Ecto neural progenitor cell (in vitro differentiated cells): ENCODE data around the gene CHST3.
A peak's percentile ranks its signal among the peaks of the same experiment; 100 is the strongest.
"Not testable (repeated sequence)": the region's sequence is repeated elsewhere in the genome, so short reads cannot be mapped to it uniquely, and the experiment has no call there.

Experiments
- DNase-seq: peaks from one replicate; pipeline ENCODE4 v3.0.0-alpha.2; 2018; ENCODE audit warnings: low spot score

CHST3 gene

GRCh38 chr10:72032409-72033162 is 68.4 kb downstream of the CHST3 start:
- not testable (repeated sequence) for DNase-seq

GRCh38 chr10:72034040-72034499 is 69.9 kb downstream of the CHST3 start:
- no peak for DNase-seq

DNA sequence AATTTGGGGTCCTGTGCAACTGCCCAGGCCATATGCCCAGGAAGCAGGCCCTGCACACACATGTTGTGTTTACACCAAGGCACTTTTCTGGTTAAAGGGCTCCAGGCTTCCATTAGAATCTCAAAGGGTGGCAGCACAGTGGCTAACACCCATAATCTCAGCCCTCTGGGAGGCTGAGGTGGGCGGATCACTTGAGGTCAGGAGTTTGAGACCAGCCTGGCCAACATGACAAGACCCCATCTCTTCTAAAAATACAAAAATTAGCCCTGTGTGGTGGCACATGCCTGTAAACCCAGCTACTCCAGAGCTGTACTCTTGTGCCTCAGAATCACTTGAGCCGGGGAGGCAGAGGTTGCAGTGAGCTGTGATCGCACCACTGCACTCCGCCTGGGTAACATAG is 70.6 kb downstream of the CHST3 start:
- no peak for DNase-seq

- no peak for DNase-seq
Measured at GRCh38 chr10:72035252-72035887, 71.2 kb downstream of the CHST3 start.

- DNase-seq, result no peak
Measured at GRCh38 chr10:72037266-72037665, 73.1 kb downstream of the CHST3 start.

DNA sequence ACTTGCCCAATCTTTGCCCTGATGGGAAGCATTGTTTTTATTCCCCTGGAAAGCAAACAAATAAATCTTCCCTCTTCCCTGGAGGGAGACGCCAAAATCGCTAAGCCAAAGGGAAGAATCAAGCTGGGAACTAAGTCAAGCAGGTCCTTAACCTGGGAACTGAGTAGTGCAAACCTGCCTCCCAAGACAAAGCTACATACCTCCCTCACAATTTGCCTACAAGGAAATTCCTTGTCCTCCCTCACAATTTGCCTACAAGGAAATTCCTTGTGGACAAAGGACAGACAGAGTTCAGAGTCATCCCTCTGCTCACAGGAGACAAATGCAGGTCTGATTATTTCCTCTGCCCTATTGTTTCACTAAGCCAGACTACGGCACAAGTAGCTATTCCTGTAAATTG is 73.6 kb downstream of the CHST3 start:
- DNase-seq, result no peak

DNA sequence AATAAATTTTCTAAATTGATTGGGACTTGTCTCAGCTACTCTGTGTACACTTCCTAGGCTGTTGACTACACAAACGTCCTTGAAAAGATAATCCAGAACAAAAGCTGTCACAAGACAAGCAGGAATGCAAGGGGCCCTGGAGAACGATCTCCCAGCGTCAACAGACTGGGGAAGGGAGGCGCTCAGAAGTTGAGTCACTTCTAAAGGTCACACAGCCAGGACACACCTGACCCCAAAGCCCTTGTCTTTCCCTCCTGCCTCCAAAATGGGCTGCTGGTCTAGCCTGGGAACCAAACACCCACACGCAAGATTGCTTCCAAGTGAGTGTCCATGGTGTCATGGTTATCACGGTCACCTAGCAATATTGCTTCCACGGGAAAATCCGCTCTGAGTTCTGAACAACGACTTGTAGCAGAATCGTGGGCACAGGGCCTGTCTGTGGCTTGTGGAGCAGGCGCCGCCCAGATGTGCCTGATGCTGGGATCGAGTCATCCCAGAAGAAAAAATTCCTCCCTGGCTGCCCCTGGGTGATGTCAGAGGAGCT is 74.3 kb downstream of the CHST3 start:
- no peak for DNase-seq

DNA sequence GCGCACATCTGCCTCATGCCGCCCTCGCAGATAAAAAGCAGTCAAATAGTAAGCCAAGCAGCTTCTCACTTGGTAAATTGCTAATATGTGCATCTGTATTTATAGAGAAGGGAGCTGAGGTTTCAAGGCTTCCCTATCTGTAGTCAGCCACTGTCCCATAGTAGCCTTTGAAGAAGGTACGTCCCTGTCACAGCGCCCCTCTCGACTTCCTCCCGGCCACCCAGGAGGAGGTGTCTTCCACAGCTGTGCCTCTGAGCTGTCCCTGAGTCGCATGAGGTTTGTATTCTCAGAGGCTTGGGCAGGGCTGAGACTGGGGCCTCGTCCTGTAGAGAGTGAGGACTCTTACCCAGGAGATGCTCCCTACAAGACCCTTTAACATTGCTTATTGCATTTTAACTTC is 75.2 kb downstream of the CHST3 start:
- no peak for DNase-seq

GRCh38 chr10:72041491-72041890 is 77.3 kb downstream of the CHST3 start:
- DNase-seq, result no peak

GRCh38 chr10:72043016-72043834 is 79.0 kb downstream of the CHST3 start:
- no peak for DNase-seq

GRCh38 chr10:72044417-72045041 is 80.3 kb downstream of the CHST3 start:
- DNase-seq, result no peak

GRCh38 chr10:72045586-72045985 is 81.4 kb downstream of the CHST3 start:
- DNase-seq, result no peak

DNA sequence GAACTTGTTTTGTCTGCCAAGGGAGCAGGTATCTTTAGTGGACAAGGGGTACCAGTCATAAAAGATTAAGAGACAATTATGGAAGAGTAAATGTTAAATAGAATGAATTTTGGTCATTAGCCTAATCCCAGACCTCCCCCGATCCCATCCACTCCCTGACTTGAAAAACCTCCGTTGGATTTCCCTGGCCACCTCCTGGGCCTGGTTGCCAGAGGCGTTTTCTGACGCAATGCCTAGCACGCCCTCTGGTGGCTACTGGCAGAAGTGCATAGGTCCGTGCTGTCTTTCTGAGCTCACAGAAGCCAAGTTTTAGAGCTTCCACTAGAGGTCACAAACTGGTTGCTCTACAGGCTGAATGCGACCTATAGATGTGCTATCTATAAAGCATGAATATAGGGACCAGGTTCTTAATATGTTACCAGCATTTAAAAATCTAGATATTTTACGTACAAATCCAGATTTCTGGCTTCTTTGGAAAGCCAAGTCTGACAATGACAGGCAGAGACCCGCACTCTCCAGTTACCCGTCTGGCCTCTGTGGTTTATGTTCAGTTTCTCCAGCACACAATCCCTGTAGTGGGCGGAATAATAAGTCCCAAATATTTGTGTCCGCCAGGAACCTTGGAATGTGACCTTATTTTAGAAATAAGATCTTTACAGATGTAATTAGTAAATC is 84.4 kb downstream of the CHST3 start:
- peak; percentile 91 for DNase-seq

DNA sequence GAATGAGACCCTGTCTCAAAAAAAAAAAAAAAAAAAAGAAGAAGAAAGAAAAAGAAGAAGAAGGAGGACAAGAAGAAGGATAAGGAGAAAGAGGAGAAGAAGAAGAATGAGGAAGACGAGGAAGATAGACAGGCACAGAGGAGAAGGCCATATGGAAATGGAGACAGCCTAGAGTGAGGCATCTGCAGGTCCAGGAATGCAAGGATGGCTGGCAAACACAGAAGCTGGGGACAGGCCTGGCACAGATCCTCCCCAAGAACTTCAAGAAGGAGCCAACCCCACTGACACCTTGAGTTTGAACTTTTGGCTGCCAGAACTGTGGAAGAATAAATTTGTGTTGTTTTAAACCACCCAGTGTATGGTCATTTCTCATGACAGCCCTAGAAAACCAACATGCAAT is 85.3 kb downstream of the CHST3 start:
- DNase-seq, result no peak

- no peak for DNase-seq
Measured at GRCh38 chr10:72049969-72050781, 86.0 kb downstream of the CHST3 start.

GRCh38 chr10:72050873-72051272 is 86.7 kb downstream of the CHST3 start:
- no peak for DNase-seq

- no peak for DNase-seq
Measured at GRCh38 chr10:72053690-72054089, 89.5 kb downstream of the CHST3 start.

GRCh38 chr10:72056113-72056512 is 91.9 kb downstream of the CHST3 start:
- no peak for DNase-seq

- no peak for DNase-seq
Measured at GRCh38 chr10:72056932-72057751, 92.9 kb downstream of the CHST3 start.
